CD14-positive monocyte (primary cell): ENCODE results near the gene IQGAP2. TPM values are rescaled to one million over a fixed set of nuclear protein-coding genes. Genes with fewer than 3 reads are reported as not detected.

Source experiments
- DNase-seq, 3 donors: peaks; one replicate each; pipeline ENCODE4 v3.0.0-alpha.2; 2011 to 2022
- H2AFZ ChIP-seq: 2 replicates; pipeline ENCODE4 v1.6.0; 2012; ENCODE audit warnings: mild to moderate bottlenecking, low read depth, low read length, inconsistent platforms; ENCODE audit not compliant: insufficient read depth, poor library complexity, severe bottlenecking
- H3K27ac ChIP-seq, 2 donors: 1 replicate in 1 of 2; 2 replicates in 1 of 2; pipeline ENCODE4 v1.5.1; 2012 to 2013; ENCODE audit warnings: low read length in 2 of 2, control low read depth in 1 of 2, inconsistent platforms in 1 of 2, low read depth in 1 of 2, mild to moderate bottlenecking in 1 of 2
- H3K27me3 ChIP-seq, 2 donors: one replicate each; pipeline versions ENCODE4 v1.6.0 to v1.6.1; 2011 to 2013; ENCODE audit warnings: low read length in 2 of 2; ENCODE audit not compliant: control insufficient read depth in 2 of 2, insufficient read depth in 2 of 2
- H3K36me3 ChIP-seq, 2 donors: replicated peaks in 1 of 2; 1 replicate in 1 of 2; 2 replicates in 1 of 2; pipeline versions ENCODE4 v1.5.1 to v1.6.1; 2012 to 2013; ENCODE audit warnings: low read length in 2 of 2, control low read depth in 1 of 2, inconsistent platforms in 1 of 2, mild to moderate bottlenecking in 1 of 2; ENCODE audit not compliant: insufficient read depth in 2 of 2, control insufficient read depth in 1 of 2
- H3K4me1 ChIP-seq, 2 donors: 1 replicate in 1 of 2; 2 replicates in 1 of 2; pipeline versions ENCODE4 v1.5.1 to v1.6.1; 2012 to 2013; ENCODE audit warnings: low read length in 2 of 2, control low read depth in 1 of 2, inconsistent platforms in 1 of 2, mild to moderate bottlenecking in 1 of 2, moderate library complexity in 1 of 2; ENCODE audit not compliant: insufficient read depth in 2 of 2, control insufficient read depth in 1 of 2
- H3K4me2 ChIP-seq: replicated peaks from 2 replicates; pipeline ENCODE3; 2012; ENCODE audit warnings: low read length, moderate library complexity, mild to moderate bottlenecking; ENCODE audit not compliant: poor library complexity, severe bottlenecking; ENCODE audit errors: extremely low read depth
- H3K4me3 ChIP-seq, 3 experiments: fragments of 200-600 bp in 1 of 3; sonication (generic) in 1 of 3; replicated peaks in 1 of 3; 1 replicate in 2 of 3; 2 replicates in 1 of 3; pipeline ENCODE4 v1.5.1; 2011 to 2013; ENCODE audit warnings: low read length in 3 of 3, mild to moderate bottlenecking in 3 of 3, control low read depth in 2 of 3, low read depth in 2 of 3, inconsistent platforms in 1 of 3, moderate library complexity in 1 of 3
- H3K79me2 ChIP-seq: 2 replicates; pipeline ENCODE4 v1.6.0; 2012; ENCODE audit warnings: mild to moderate bottlenecking, control low read depth, inconsistent platforms, low read length, moderate library complexity; ENCODE audit not compliant: insufficient read depth
- H3K9ac ChIP-seq: 2 replicates; pipeline ENCODE4 v1.6.0; 2017; ENCODE audit warnings: low read length, mild to moderate bottlenecking; ENCODE audit not compliant: insufficient read depth, poor library complexity, severe bottlenecking
- H3K9me3 ChIP-seq, 2 donors: replicated peaks in 1 of 2; 1 replicate in 1 of 2; 2 replicates in 1 of 2; pipeline versions ENCODE4 v1.5.1 to v1.6.1; 2012 to 2013; ENCODE audit warnings: low read length in 2 of 2, control low read depth in 1 of 2; ENCODE audit not compliant: control insufficient read depth in 1 of 2, insufficient read depth in 1 of 2
- H4K20me1 ChIP-seq: 2 replicates; pipeline ENCODE4 v1.6.0; 2012; ENCODE audit warnings: mild to moderate bottlenecking, low read length, control low read depth, moderate library complexity; ENCODE audit not compliant: insufficient read depth
- H3K27ac Mint-ChIP-seq, 7 donors: one replicate each; pipeline ENCODE4 v1.8.0; 2020; ENCODE audit warnings: mild to moderate bottlenecking in 7 of 7, mixed read lengths in 7 of 7, moderate library complexity in 6 of 7, inconsistent platforms in 2 of 7
- H3K27me3 Mint-ChIP-seq, 3 donors: one replicate each; pipeline ENCODE4 v1.8.0; 2021 to 2022; ENCODE audit warnings: low read depth in 3 of 3, mild to moderate bottlenecking in 3 of 3, mixed read lengths in 3 of 3, moderate library complexity in 3 of 3, inconsistent platforms in 1 of 3
- H3K36me3 Mint-ChIP-seq, 2 donors: one replicate each; pipeline ENCODE4 v1.8.0; 2020; ENCODE audit warnings: mixed read lengths in 2 of 2, inconsistent platforms in 1 of 2, mild to moderate bottlenecking in 1 of 2
- H3K4me1 Mint-ChIP-seq: one replicate; pipeline ENCODE4 v1.8.0; 2020; ENCODE audit warnings: mild to moderate bottlenecking, mixed read lengths
- H3K4me3 Mint-ChIP-seq, 2 donors: one replicate each; pipeline ENCODE4 v1.8.0; 2020; ENCODE audit warnings: mild to moderate bottlenecking in 2 of 2, mixed read lengths in 2 of 2, moderate library complexity in 1 of 2
- H3K9me3 Mint-ChIP-seq, 7 donors: one replicate each; pipeline ENCODE4 v1.8.0; 2020 to 2022; ENCODE audit warnings: mixed read lengths in 7 of 7, mild to moderate bottlenecking in 6 of 7, moderate library complexity in 6 of 7, inconsistent platforms in 2 of 7
- CTCF ChIP-seq: fragments of 200-600 bp; IDR thresholded peaks from one replicate; pipeline ENCODE4 v1.8.0; 2022; ENCODE audit warnings: antibody characterized with exemption, mild to moderate bottlenecking
- WGBS: methylation state at CpG from one replicate; pipeline ENCODE4 v1.1.5; 2013; ENCODE audit warnings: missing lambda C conversion rate; ENCODE audit not compliant: insufficient coverage; 5-methylcytosine and 5-hydroxymethylcytosine counted together
- intact Hi-C, 2 donors: fragments of 100-400 bp; cut with micrococcal nuclease; formaldehyde crosslinking; loops; one replicate each; pipeline versions ENCODE4 v1.15.0 to v1.15.1; 2023
- polyA plus RNA-seq, 3 donors: library from polyadenylated mRNA; depleted of rRNA in 1 of 3; unstranded in 2 of 3; stranded (reverse) in 1 of 3; fragments of 300-500 nt in 2 of 3; fragments of >200 nt in 1 of 3; fragmentation: Illumina TruSeq in 2 of 3; gene quantifications; 1 replicate in 2 of 3; 2 replicates in 1 of 3; pipeline ENCODE4 v1.2.3, GENCODE V29; 2012 to 2021

The IQGAP2 gene
- polyA plus RNA-seq, 3 donors, result 21.4 to 50.9 (median 35.4) TPM

- no peak for TF ChIP-seq CTCF
- Histone ChIP-seq H4K20me1 (no peaks in the 10 kb centered on the region), H3K9ac (no peak overlapping the region), H3K9me3 (no peaks in the 10 kb centered on the region), H3K36me3 (peaks cover 82 to 99% of the 10 kb centered on the region in 2 donors), H2AFZ (no peak overlapping the region), H3K4me2 (no peak overlapping the region), H3K79me2 (no peaks in the 10 kb centered on the region), H3K27ac (no peak overlapping the region), H3K4me3 (no peak overlapping the region), H3K4me1 (no peaks in the 10 kb centered on the region), H3K27me3 (no peaks in the 10 kb centered on the region)
- H3K4me3 Mint-ChIP-seq, result no peak overlapping the region
- WGBS, result 100% methylated on average over 1 of the region's 3 CpGs
- no peak for DNase-seq
- H3K27me3 Mint-ChIP-seq, result no peaks in the 10 kb centered on the region
- peaks cover 0 to 2% (median 0%) of the 10 kb centered on the region in 7 donors for H3K9me3 Mint-ChIP-seq
- H3K27ac Mint-ChIP-seq, result peak overlapping the region in 1 of 7 donors; percentile 2
- intact Hi-C loops, result no loop called here
- peaks cover 82 to 91% of the 10 kb centered on the region in 2 donors for H3K36me3 Mint-ChIP-seq
- no peaks in the 10 kb centered on the region for H3K4me1 Mint-ChIP-seq
These were observed 282.6 kb downstream of the IQGAP2 start for GRCh38 chr5:76685704-76686103.

- no CpG with 5 or more reads among the region's 1 CpG for WGBS
- no peaks in the 10 kb centered on the region for H4K20me1 ChIP-seq
- intact Hi-C loops, result no loop called here
- no peaks in the 10 kb centered on the region for H3K4me1 ChIP-seq
- no peak overlapping the region for H3K4me3 ChIP-seq
- no peaks in the 10 kb centered on the region for H3K79me2 ChIP-seq
- H3K4me3 Mint-ChIP-seq, result no peak overlapping the region
- no peak overlapping the region for H2AFZ ChIP-seq
- H3K36me3 ChIP-seq, result peaks cover 88 to 99% of the 10 kb centered on the region in 2 donors
- peaks cover 0 to 2% (median 0%) of the 10 kb centered on the region in 7 donors for H3K9me3 Mint-ChIP-seq
- no peaks in the 10 kb centered on the region for H3K27me3 Mint-ChIP-seq
- H3K27me3 ChIP-seq, result no peaks in the 10 kb centered on the region
- H3K9ac ChIP-seq, result no peak overlapping the region
- no peak overlapping the region for H3K27ac Mint-ChIP-seq
- H3K27ac ChIP-seq, result no peak overlapping the region
- H3K36me3 Mint-ChIP-seq, result peaks cover 79 to 91% of the 10 kb centered on the region in 2 donors
- H3K9me3 ChIP-seq, result no peaks in the 10 kb centered on the region
- DNase-seq, result no peak
- no peak overlapping the region for H3K4me2 ChIP-seq
- no peak for TF ChIP-seq CTCF
- no peaks in the 10 kb centered on the region for H3K4me1 Mint-ChIP-seq
These were observed 285.1 kb downstream of the IQGAP2 start for GRCh38 chr5:76688212-76688611.
